HUES64 (cell line): ENCODE measurements around the gene MORN4.
"Not testable (repeated sequence)": the region's sequence is repeated elsewhere in the genome, so short reads cannot be mapped to it uniquely, and the experiment has no call there.

Experiments
- H3K27ac ChIP-seq: 2 replicates; pipeline ENCODE4 v1.7.0; 2013; ENCODE audit warnings: low read depth, low read length, inconsistent platforms
- H3K27me3 ChIP-seq: 2 replicates; pipeline ENCODE4 v1.6.1; 2013; ENCODE audit warnings: mild to moderate bottlenecking, low read length; ENCODE audit not compliant: insufficient read depth
- H3K36me3 ChIP-seq: 2 replicates; pipeline ENCODE4 v1.6.1; 2013; ENCODE audit warnings: mild to moderate bottlenecking, low read length; ENCODE audit not compliant: insufficient read depth
- H3K4me1 ChIP-seq: 2 replicates; pipeline ENCODE4 v1.6.1; 2013; ENCODE audit warnings: mild to moderate bottlenecking, low read length, moderate library complexity; ENCODE audit not compliant: insufficient read depth
- H3K4me3 ChIP-seq: 2 replicates; pipeline ENCODE4 v1.5.1; 2013; ENCODE audit warnings: mild to moderate bottlenecking, low read length, moderate library complexity
- H3K9ac ChIP-seq: 2 replicates; pipeline ENCODE4 v1.6.1; 2013; ENCODE audit warnings: mild to moderate bottlenecking, low read depth, low read length
- H3K9me3 ChIP-seq: 2 replicates; pipeline ENCODE4 v1.6.1; 2013; ENCODE audit warnings: low read depth, low read length; ENCODE audit not compliant: insufficient read depth
- WGBS: fragments of 150-250, 120-280 bp; methylation state at CpG from one replicate; pipeline ENCODE4 v1.1.7; 2013; ENCODE audit warnings: missing lambda C conversion rate; 5-methylcytosine and 5-hydroxymethylcytosine counted together

Gene MORN4

GRCh38 chr10:97582169-97582568 is 51.1 kb downstream of the MORN4 start:
- Histone ChIP-seq H3K36me3 (no peaks in the 10 kb centered on the region), H3K27me3 (no peaks in the 10 kb centered on the region), H3K9ac (no peak overlapping the region), H3K4me1 (no peaks in the 10 kb centered on the region), H3K4me3 (no peak overlapping the region), H3K9me3 (no peaks in the 10 kb centered on the region), H3K27ac (no peak overlapping the region)
- 97% methylated on average over 8 of the region's 8 CpGs for WGBS

- Histone ChIP-seq H3K36me3 (no peaks in the 10 kb centered on the region), H3K4me1 (no peaks in the 10 kb centered on the region), H3K4me3 (no peak overlapping the region), H3K9ac (no peak overlapping the region), H3K27me3 (no peaks in the 10 kb centered on the region), H3K27ac (no peak overlapping the region), H3K9me3 (no peaks in the 10 kb centered on the region)
- WGBS: 89% methylated on average over 9 of the region's 9 CpGs
Observed at GRCh38 chr10:97580421-97581367, 52.6 kb downstream of the MORN4 start.

GRCh38 chr10:97578171-97578844 is 55.0 kb downstream of the MORN4 start:
- Histone ChIP-seq H3K27me3 (no peaks in the 10 kb centered on the region), H3K27ac (no peak overlapping the region), H3K36me3 (no peaks in the 10 kb centered on the region), H3K4me3 (no peak overlapping the region), H3K9ac (no peak overlapping the region), H3K4me1 (peaks cover 8% of the 10 kb centered on the region), H3K9me3 (no peaks in the 10 kb centered on the region)
- 95% methylated on average over 38 of the region's 40 CpGs for WGBS

GRCh38 chr10:97577701-97578100 is 55.6 kb downstream of the MORN4 start:
- no peak overlapping the region for H3K9ac ChIP-seq
- WGBS: 86% methylated on average over 9 of the region's 9 CpGs
- no peaks in the 10 kb centered on the region for H3K27me3 ChIP-seq
- no peak overlapping the region for H3K4me3 ChIP-seq
- H3K27ac ChIP-seq: no peak overlapping the region
- peaks cover 8% of the 10 kb centered on the region for H3K4me1 ChIP-seq
- H3K36me3 ChIP-seq: no peaks in the 10 kb centered on the region
- no peaks in the 10 kb centered on the region for H3K9me3 ChIP-seq

GRCh38 chr10:97576487-97576886 is 56.8 kb downstream of the MORN4 start:
- H3K4me3 ChIP-seq, H3K9ac ChIP-seq, H3K4me1 ChIP-seq, H3K27me3 ChIP-seq, H3K27ac ChIP-seq, H3K9me3 ChIP-seq, H3K36me3 ChIP-seq: not testable (repeated sequence)
- 55% methylated on average over 5 of the region's 5 CpGs for WGBS

GRCh38 chr10:97575127-97575668 is 58.1 kb downstream of the MORN4 start:
- Histone ChIP-seq H3K4me1 (peaks cover 8% of the 10 kb centered on the region), H3K36me3 (no peaks in the 10 kb centered on the region), H3K9ac (no peak overlapping the region), H3K27me3 (no peaks in the 10 kb centered on the region), H3K4me3 (no peak overlapping the region), H3K9me3 (no peaks in the 10 kb centered on the region), H3K27ac (no peak overlapping the region; the same call in 1 of the 2 replicates)
- WGBS: 93% methylated on average over 6 of the region's 6 CpGs

- Histone ChIP-seq H3K9me3 (no peaks in the 10 kb centered on the region), H3K4me1 (peaks cover 8% of the 10 kb centered on the region), H3K27ac (peak overlapping the region; percentile 35; the same call in 1 of the 2 replicates), H3K36me3 (no peaks in the 10 kb centered on the region), H3K9ac (0 out of 2 replicates have a peak overlapping the region, but pooled peaks have one; percentile 19), H3K4me3 (no peak overlapping the region), H3K27me3 (no peaks in the 10 kb centered on the region)
- WGBS: 91% methylated on average over 4 of the region's 4 CpGs
Observed at GRCh38 chr10:97574374-97575126, 58.8 kb downstream of the MORN4 start.

GRCh38 chr10:97573672-97574071 is 59.6 kb downstream of the MORN4 start:
- WGBS: 77% methylated on average over 2 of the region's 2 CpGs
- no peak overlapping the region for H3K27ac ChIP-seq

GRCh38 chr10:97573021-97573420 is 60.3 kb downstream of the MORN4 start:
- H3K9me3 ChIP-seq: no peaks in the 10 kb centered on the region
- peaks cover 8% of the 10 kb centered on the region for H3K4me1 ChIP-seq
- H3K27me3 ChIP-seq: no peaks in the 10 kb centered on the region
- H3K9ac ChIP-seq: no peak overlapping the region
- H3K36me3 ChIP-seq: peaks cover 6% of the 10 kb centered on the region
- no peak overlapping the region for H3K27ac ChIP-seq
- 91% methylated on average over 2 of the region's 2 CpGs for WGBS
- no peak overlapping the region for H3K4me3 ChIP-seq

More at GRCh38 chr10:97573672-97574071, 59.6 kb downstream of the MORN4 start:
- H3K9ac ChIP-seq: no peak overlapping the region
- H3K36me3 ChIP-seq: peaks cover 5% of the 10 kb centered on the region
- H3K4me3 ChIP-seq: no peak overlapping the region
- no peaks in the 10 kb centered on the region for H3K27me3 ChIP-seq
- H3K9me3 ChIP-seq: no peaks in the 10 kb centered on the region
- peaks cover 8% of the 10 kb centered on the region for H3K4me1 ChIP-seq

- 0 out of 2 replicates have a peak within 1 kb of the TSS, but pooled peaks have one; percentile 29 for H3K27ac ChIP-seq
- H3K9ac ChIP-seq: no peak within 1 kb of the TSS
- H3K4me3 ChIP-seq: no peak within 1 kb of the TSS
- peaks cover 8% of the 10 kb centered on the region for H3K36me3 ChIP-seq
- H3K27me3 ChIP-seq: no peaks in the 10 kb centered on the region
- 84% methylated on average over 16 of the region's 16 CpGs for WGBS
- no peaks in the 10 kb centered on the region for H3K9me3 ChIP-seq
- peaks cover 8% of the 10 kb centered on the region for H3K4me1 ChIP-seq
Observed at GRCh38 chr10:97572214-97572989, 60.9 kb downstream of the MORN4 start, which contains the start of gene ANKRD2. TSS of gene ANKRD2 (plus strand) at chr10:97572779. CDS start at chr10:97572789, 10 bp downstream.
